ENCODE data around the gene ATAD1.
A peak's percentile ranks its signal among the peaks of the same experiment; 100 is the strongest.
"Not testable (repeated sequence)": the region's sequence is repeated elsewhere in the genome, so short reads cannot be mapped to it uniquely, and the experiment has no call there.

Gene ATAD1

DNA sequence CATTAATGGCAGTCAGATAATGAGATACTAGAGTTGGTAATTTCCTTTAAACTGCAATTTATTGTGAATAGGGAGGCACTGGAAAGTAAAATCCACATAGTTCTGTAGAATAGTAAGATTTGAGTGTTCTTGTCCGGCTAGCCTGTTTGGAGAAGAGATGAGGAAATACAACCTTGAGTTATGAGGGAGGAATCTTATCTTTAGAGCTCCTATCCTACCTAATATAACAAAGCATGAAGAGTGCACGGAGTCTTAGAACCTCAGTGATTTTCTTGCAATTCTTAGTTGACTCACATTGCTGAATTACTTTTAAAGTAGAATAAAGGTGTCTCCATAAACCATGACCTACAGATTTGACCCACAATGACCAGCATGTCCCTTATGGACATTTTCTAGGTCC, 73.4 kb downstream of the ATAD1 start:
- TF ChIP-seq, protein P1, sequence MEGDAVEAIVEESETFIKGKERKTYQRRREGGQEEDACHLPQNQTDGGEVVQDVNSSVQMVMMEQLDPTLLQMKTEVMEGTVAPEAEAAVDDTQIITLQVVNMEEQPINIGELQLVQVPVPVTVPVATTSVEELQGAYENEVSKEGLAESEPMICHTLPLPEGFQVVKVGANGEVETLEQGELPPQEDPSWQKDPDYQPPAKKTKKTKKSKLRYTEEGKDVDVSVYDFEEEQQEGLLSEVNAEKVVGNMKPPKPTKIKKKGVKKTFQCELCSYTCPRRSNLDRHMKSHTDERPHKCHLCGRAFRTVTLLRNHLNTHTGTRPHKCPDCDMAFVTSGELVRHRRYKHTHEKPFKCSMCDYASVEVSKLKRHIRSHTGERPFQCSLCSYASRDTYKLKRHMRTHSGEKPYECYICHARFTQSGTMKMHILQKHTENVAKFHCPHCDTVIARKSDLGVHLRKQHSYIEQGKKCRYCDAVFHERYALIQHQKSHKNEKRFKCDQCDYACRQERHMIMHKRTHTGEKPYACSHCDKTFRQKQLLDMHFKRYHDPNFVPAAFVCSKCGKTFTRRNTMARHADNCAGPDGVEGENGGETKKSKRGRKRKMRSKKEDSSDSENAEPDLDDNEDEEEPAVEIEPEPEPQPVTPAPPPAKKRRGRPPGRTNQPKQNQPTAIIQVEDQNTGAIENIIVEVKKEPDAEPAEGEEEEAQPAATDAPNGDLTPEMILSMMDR (conservative IDR thresholded peaks at IDR 0.05; ENCODE audit: low read depth, low read length) = no peak
- DNase-seq (ENCODE audit: low read depth) = no peak
- H3K4me3 ChIP-seq (ENCODE audit: low read depth, low read length) = no peak overlapping the region

DNA sequence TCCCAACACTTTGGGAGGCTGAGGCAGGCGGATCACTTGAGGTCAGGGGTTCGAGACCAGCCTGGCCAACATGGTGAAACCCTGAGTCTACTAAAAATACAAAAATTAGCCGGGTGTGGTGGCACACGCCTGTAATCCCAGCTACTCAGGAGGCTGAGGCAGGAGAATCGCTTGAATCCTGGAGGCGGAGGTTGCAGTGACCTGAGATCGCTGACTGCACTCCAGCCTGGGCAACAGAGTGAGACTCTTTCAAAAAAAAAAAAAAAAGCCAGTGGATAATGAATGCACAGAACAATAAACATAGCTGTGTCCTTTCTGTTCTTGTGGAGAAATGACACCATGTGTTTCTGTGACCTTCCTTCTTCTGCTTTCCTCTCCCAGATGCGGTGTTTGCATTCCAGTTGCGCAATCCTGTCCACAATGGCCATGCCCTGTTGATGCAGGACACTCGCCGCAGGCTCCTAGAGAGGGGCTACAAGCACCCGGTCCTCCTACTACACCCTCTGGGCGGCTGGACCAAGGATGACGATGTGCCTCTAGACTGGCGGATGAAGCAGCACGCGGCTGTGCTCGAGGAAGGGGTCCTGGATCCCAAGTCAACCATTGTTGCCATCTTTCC, 74.9 kb downstream of the ATAD1 start:
- DNase-seq (ENCODE audit: low read depth) = peak; percentile 30

DNA sequence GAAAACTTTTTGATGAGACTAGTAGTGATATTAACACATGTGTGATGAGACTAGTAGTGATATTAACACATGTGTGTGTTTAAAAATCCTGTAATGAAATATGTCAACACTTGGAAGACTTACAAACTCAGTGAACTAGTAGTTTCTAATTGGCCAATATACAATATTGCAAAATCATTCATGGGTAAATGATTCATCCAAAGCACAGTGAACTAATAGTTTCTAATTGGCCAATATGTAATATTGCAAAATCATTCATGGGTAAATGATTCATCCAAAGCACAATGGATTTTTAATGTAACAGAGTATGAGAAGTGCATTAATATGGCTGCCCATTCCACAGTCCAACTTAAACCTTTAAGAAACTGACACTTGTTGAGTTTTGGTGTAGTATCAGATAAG, 77.8 kb downstream of the ATAD1 start:
- peak; percentile 91 for DNase-seq (ENCODE audit: low read depth)
- TF ChIP-seq, protein P1 (conservative IDR thresholded peaks at IDR 0.05; ENCODE audit: low read depth, low read length) = no peak
- H3K4me3 ChIP-seq (ENCODE audit: low read depth, low read length) = no peak overlapping the region

More for the DNA sequence above, 74.9 kb downstream of the ATAD1 start:
- not testable (repeated sequence) for H3K4me3 ChIP-seq (ENCODE audit: low read depth, low read length)

DNA sequence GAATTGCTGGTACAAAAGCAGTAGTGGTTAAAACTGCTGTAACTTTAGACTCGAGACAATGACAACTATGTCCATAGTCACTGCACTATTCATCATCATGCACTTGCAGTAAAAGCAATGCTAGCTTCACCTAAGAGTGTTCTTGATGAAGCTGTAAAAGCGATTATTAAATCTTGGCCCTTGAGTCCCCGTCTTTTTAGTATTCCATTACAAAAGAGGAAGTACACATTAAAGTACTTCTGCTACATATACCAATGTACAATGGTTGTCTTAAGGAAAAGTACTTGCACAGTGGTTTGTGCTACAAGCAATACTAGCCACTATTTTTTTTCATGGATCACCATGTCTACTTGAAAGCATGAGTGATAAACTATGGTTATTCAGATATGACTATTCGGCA, 78.3 kb downstream of the ATAD1 start:
- TF ChIP-seq, protein P1 (conservative IDR thresholded peaks at IDR 0.05; ENCODE audit: low read depth, low read length) = no peak
- no peak for DNase-seq (ENCODE audit: low read depth)
- no peak overlapping the region for H3K4me3 ChIP-seq (ENCODE audit: low read depth, low read length)

DNA sequence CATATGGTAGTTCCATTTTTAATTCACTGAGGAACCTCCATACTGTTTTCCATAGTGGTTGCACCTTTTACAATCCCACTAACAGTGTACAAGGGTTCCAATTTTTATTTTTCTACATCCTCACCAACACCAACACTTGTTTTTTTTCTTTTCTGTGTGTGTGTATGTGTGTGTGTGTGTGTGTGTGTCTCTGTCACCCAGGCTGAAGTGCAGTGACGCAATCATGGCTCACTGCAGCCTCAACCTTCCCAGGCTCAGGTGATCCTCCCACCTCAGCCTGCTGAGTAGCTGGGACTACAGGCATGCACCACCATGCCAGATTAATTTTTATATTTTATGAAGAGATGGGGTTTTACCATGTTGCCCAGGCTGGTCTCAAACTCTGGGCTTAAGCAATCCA, 79.8 kb downstream of the ATAD1 start:
- H3K4me3 ChIP-seq (ENCODE audit: low read depth, low read length); DNase-seq (ENCODE audit: low read depth): not testable (repeated sequence)

DNA sequence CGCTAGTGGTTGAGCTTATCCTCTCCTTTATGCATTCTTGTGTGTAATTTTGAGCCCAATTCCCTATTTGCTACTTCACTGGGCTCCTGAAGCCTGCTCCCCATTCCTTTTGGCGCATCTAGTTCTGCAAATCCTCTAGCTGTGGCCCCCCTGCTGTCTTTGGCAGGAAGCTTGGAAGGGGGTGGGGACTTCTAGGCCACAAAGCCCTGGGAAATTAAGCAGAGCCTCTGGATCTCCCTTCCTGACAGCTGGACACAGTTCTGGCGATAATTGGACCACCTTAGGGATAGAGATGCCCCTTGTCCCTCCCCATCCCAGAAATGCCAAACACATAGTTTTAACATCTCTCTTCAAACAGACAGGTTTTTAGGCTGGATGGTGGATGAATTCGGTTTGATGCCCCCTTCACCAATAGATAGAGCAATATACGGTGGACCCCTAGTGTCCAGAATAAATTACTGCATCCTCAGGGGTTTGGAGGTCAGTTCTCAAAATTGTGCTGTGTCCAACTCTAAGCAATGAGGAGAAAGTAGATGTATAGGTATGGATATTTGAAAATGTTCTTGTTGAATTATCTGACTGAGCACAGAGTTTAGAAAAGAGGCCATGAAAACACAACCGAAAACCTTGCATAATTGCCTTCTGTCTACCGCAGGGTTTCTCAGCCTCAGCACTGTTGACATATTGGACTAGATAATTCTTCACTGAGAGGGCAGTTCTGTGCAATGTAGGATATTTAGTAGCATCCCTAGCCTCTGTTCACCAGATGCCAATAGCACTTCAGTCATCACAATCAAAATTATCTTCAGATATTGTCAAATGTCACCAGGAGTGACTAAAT, 82.8 kb downstream of the ATAD1 start:
- TF ChIP-seq, protein P1 (conservative IDR thresholded peaks at IDR 0.05; ENCODE audit: low read depth, low read length) = peak; percentile 76
- DNase-seq (ENCODE audit: low read depth) = peak; percentile 81
- H3K4me3 ChIP-seq (ENCODE audit: low read depth, low read length) = no peak overlapping the region

DNA sequence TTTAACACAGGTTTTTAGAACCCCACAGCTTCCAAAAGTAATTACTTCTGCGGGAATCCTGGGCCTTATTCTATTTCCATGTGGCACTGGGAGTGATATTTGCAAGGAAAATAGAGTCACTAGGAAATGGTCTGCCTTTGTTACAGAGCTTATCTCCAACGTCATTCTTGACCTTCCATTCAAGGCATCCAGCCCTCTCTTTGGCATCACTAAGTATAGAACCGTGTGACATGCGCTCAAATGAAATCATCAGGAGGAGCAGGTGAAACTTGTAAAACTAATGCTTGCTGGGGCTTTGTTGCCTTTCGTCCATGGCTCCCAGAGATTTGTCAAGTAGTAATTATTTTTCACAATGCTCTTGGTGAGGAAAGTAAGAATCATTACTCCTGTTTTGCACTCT, 84.9 kb downstream of the ATAD1 start:
- no peak overlapping the region for H3K4me3 ChIP-seq (ENCODE audit: low read depth, low read length)
- TF ChIP-seq, protein P1 (conservative IDR thresholded peaks at IDR 0.05; ENCODE audit: low read depth, low read length) = no peak
- DNase-seq (ENCODE audit: low read depth) = no peak

DNA sequence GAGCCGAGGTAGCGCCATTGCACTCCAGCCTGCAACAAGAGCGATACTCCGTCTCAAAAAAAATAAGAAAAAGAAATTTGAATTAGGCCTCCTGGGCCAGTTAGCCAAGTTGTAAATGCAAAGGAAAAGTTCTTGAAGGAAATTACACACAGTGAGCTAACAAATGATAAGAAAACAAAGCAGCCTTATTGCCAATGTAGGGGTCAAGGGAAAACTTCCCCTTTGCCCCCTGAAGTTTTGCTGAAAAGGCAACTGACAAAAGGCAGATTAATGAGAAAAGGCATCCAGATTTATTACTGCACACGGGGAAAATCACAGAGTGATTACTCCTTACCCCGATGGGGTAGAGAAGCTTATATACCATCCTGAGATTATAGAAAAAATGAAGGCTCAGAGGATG, 88.1 kb downstream of the ATAD1 start:
- no peak for DNase-seq (ENCODE audit: low read depth)
- no peak overlapping the region for H3K4me3 ChIP-seq (ENCODE audit: low read depth, low read length)
- TF ChIP-seq, protein P1 (conservative IDR thresholded peaks at IDR 0.05; ENCODE audit: low read depth, low read length) = no peak

All from choroid plexus epithelial cell (primary cell).